Loucy (cell line): ENCODE measurements around the gene HS6ST2.

Source experiments
- EZH2phosphoT487 ChIP-seq: fragments of 200-600 bp; IDR thresholded peaks from 2 replicates; pipeline ENCODE4 v1.6.1; 2018; ENCODE audit warnings: antibody characterized with exemption, mild to moderate bottlenecking, moderate library complexity, borderline replicate concordance
- TF ChIP-seq, protein P1 (sequence below): fragments of 200-600 bp; sonication (generic); conservative IDR thresholded peaks from 2 replicates; pipeline ENCODE4 v1.5.1; 2014; ENCODE audit warnings: mild to moderate bottlenecking, antibody characterized with exemption, low read length

DNA sequence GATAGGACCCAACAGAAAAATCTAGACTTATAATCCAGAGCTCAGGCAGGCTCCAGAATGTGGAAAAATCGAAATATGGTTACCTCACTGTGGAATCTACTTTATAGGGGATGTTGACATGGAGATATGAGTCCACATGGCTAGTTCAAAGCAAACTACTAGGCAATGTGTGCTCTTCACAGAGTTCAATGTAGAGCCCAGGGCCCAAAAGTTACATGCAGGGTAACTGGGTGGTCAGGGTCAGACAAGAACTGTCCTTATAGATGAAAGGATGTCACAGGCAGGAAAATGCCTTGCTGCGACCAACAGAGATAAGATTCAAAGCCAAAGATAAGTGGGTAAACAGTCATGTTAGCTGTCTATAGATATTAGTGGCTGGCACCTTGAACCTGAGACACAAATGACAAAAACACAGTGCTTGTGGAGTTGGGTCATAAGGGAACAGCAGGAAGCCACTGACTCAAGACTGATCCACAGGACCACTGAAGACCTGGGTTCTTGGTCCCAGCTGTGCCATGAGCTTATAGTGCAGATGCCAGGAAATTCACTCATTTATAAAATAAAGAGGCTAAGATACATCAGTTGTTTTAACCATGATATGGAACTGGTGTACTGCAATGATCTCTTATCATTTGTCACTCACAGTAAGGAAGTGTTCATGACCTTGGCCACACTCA lies 367.9 kb downstream of the HS6ST2 start:
- TF ChIP-seq, protein P1, sequence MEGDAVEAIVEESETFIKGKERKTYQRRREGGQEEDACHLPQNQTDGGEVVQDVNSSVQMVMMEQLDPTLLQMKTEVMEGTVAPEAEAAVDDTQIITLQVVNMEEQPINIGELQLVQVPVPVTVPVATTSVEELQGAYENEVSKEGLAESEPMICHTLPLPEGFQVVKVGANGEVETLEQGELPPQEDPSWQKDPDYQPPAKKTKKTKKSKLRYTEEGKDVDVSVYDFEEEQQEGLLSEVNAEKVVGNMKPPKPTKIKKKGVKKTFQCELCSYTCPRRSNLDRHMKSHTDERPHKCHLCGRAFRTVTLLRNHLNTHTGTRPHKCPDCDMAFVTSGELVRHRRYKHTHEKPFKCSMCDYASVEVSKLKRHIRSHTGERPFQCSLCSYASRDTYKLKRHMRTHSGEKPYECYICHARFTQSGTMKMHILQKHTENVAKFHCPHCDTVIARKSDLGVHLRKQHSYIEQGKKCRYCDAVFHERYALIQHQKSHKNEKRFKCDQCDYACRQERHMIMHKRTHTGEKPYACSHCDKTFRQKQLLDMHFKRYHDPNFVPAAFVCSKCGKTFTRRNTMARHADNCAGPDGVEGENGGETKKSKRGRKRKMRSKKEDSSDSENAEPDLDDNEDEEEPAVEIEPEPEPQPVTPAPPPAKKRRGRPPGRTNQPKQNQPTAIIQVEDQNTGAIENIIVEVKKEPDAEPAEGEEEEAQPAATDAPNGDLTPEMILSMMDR, result no peak
- TF ChIP-seq EZH2phosphoT487, result no peak
